T-helper 22 cell (primary cell): ENCODE measurements around the gene HDAC4.

Experiments used
- DNase-seq: peaks from one replicate; pipeline ENCODE4 v3.0.0-alpha.2; 2020; ENCODE audit warnings: low read depth

Gene HDAC4

DNA sequence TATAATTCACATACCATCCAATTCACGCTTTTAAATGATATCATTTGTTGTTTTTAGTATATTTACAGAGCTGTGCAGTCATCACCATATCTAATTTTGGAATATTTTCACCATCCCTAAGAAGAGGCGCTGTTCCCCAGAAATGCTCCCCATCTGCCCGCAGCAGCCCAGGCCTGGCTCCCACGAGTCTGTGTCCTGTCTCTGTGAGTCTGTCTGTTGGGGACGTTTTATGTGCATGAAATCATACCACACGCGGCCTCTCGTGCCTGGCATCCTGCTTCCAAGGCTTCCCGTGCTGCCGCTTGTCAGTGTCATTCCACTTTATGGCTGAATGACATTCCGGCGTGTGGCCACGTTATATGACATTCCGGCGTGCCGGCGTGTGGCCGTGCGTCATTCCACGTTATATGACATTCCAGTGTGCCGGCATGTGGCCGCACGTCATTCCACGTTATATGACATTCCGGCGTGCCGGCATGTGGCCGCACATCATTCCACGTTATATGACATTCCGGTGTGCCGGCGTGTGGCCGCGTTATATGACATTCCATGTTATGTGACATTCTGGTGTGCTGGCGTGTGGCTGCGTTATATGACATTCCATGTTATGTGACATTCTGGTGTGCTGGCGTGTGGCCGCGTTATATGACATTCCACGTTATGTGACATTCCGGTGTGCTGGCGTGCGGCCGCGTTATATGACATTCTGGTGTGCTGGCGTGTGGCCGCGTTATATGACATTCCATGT is 276.5 kb downstream of the HDAC4 start:
- no peak for DNase-seq

DNA sequence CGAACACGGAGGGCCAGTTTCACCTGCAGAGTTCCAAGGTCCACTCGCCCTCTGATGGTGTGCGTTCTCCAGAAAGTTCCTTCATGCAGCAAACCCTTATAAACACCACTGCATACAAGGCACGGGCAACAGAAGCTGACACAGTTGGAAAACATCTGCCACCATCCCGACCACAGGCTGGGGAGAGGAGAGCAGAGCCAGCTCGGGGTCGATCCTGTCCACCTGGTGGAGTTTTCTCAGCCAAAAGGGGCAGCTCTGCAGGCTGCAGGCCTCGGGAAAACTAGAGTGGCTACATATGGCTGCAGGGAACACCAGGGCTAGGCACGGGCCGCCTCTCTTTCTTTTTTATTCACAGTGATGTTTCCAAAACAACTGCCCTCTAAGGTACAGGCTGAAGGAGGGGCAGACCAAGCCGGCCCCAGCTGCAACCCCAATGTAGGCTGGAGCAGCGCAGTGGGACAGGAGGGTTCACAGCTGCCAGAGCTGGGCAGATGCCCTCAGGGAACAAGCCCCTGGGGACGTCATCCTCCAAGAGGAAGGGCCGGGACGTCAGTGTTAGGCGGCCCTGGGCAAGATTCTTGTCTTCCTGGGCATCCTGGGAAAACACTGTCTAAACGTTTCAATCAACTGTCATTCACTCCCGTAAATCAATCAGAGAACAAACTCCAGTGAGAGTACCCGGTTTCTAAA is 278.3 kb downstream of the HDAC4 start:
- no peak for DNase-seq

DNA sequence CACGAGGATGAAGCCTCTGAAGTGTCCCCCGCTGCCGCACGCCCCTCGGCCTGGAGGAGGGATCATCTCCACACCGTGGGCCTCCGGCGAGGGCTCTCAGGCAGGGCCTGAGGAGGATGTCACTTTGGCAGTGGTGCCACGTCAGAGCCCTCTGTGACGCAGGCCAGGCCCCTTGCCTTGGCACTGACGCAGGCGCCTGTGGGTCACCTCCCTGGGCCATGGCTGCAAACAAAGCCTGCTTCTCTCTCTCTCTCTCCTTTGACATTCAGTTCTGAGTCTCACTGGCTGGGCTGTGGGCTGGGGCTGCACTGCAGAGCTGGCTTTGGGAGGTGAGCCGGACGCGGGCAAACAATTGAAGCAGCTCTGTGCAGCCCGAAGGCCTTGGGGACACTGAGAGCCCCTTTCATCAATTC is 279.2 kb downstream of the HDAC4 start:
- DNase-seq = no peak

DNA sequence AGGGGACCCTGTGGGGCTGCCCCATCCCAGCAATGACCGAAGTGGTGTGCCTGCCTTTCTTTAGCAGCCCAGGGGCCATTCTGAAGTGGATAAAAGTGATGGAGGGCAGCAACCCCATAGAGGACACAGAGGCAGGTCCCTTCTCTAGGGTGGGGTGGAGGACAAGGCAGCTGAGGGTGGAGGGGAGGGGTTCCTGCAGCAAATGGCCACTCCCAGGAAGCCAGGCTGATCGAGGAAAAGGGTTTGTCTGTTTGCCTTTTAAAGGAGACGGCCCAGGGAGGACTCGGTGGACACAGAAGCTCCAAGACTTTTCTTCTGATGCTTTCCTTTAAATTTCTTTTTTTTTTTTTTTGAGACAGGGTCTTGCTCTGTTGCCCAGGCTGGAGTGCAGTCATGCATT is 280.2 kb downstream of the HDAC4 start:
- no peak for DNase-seq

DNA sequence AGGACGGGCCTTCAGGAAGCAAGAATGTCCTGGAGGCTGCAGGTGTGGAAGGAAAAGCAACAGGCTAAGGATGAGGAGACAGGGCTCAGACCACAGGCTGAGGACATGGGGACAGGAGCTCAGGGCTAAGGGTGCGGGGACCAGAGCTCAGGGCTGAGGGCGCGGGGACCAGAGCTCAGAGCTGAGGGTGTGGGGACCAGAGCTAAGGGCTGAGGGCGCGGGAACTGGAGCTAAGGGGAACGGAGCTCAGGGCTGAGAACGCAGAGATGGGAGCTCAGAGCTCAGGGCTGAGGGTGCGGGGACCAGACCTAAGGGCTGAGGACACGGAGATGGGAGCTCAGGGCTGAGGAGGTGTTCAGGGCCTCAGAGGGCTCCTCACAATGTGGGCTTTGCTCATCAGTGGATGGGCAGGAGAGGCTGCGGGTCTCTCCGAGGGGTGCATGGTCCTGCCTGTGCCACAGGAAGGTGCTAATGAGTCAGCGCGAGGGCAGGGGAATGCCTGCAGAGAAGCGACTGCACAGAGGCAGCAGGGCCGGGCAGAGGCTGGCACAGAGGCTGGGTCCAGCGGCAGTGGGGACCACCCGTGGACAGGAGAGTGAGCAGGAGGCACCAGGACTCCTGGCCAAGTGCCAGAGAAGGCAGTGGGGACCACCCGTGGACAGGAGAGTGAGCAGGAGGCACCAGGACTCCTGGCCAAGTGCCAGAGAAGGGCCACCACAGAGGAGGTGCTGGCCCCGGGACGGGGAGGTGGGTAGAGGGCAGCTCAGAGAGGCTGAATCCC is 281.3 kb downstream of the HDAC4 start:
- no peak for DNase-seq

DNA sequence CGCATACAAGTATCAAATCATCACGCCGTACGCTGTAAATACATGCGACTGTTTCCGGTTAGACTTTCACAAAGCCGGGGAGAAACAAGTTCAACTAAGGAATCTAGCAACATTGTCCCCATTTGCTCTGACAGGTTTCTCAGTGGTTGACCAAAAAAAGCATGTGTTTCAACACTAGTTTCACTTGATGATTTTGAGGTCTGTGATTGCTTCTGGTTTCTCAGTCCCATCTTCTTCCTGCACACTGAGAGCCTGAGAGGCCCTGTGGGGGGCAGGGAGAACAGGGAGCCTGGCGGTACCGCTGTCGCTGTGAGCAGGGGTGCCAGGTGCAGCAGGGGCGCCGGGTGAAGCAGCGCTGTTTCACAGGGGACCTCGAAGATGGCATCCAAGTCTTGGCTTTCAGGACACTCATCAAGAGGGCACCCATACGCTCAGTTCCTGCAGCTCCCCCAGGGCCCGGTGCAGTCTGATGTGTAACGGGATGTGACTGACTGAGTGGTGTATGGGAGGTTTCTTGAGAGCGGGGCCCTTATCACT is 282.1 kb downstream of the HDAC4 start:
- no peak for DNase-seq

DNA sequence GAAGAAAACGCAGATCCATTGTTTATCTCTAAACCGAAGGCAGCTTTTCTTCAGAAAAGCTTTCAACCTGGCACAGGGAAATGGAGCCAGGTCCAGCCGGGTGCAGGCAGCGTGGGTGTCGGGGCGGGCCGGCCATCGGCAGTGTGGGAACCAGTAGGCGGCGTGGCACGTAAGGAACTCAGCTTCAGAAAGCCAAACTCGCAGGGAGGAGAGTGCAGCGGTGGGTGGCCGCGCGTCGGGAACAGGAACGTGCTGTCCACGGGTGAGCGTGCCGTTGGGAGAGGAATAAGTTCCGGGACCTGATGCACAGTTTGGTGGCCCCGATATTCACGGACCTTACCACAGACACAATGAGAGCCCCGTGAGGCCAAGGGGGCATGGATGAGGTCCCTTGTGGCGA is 282.6 kb downstream of the HDAC4 start:
- no peak for DNase-seq

DNA sequence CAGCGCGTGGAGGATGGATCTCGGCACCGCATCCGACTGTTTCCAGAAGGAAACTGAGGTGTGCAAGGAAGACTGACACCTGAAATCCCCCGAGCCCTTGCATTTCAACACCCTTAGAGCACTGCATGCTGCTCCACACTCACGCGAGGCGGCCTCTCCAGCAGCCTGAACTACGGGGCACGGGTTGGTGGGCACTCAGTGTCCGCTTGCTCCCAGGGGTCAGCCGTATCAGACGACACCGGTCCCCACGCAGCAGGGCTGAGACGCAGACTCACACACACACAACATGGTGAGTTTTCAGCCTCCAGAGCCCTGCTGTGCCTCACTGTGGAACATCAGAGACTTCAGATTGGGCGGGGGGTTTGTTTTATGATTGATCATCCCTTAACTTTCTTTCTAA is 283.0 kb downstream of the HDAC4 start:
- no peak for DNase-seq

DNA sequence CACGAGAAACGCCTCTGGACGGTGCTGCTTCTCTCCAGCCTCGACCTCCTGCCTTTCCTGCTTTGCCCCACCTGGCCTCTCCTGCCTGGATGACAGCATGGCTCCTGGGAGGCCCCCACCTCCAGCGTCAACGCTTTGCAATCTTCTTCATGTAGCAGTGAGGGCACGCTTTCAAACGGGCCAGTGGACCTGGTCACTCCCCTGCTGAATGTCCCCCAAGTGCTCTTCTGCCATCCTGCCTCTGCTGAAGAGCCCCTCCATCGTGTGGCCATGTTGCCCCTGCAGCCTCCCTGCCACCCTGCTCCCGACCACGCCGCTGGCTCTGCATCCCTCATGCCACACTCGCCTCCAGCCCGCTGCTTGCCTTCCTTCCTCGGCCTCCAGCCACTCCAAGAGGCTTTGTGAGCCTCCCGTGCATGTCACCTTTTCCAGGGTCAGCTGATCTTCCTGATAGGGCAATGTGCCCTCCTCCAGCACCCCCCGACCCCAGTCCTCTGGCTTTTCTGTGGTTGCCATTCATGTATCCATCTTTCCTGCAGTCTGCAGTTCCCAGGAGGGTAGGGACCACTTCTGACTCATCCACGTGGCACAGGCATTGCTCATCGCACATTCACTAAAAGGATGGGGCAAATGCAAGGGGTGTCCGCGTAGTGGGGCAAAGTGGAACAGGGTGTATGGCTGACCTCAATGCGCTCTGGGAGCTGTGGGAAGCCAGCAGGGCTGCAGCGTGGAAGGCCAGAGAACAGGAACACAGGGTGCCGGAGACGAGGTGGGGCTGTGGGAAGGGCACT is 284.2 kb downstream of the HDAC4 start:
- no peak for DNase-seq

DNA sequence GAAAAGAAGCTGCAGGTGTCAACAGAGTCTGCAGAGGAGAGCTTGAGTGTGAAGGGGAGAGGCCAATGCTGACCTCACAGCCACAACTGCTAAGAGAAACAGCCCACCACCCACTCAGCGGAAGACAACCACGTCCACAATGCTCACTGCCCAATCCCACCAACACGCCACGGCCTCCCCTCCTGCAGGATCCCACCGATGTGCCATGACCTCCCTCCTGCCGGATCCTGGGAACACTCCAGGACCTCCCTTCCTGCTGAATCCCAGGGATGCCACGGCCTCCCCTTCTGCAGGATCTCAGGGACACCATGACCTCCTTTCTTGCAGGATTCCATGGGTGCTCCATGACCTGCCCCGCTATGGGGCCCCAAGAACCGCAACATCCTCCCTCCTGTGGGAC is 285.2 kb downstream of the HDAC4 start:
- no peak for DNase-seq

DNA sequence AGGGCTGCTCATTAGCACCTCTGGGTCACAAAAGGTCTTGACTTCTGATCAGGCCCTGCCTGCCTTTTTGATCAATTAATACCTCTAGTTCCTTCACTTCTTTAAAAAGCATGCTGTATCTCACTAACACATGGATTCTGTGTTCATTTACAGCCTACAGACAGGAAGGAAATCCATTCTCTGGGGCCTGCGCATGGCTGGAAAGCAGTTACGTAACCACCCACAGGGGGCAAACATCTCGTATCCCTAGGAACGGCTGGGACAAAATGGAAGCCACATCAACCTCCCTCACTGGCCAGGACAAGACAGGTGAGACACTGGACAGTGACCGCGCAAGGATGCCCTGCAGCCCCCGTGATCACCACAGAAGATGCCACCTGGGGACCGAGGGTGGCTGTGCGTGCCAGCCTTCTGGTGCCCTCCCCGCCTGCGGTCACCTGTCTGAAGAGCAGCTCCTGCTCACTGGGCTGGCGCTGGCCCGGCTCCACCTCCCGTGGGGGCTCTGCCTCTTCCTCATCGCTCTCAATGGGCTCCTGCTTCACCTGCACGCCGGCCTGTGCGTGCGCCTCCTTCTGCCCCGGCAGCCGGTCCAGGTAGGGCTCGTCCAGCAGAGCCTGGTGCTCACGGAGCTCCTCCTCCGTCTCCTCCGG is 286.1 kb downstream of the HDAC4 start:
- DNase-seq = no peak

DNA sequence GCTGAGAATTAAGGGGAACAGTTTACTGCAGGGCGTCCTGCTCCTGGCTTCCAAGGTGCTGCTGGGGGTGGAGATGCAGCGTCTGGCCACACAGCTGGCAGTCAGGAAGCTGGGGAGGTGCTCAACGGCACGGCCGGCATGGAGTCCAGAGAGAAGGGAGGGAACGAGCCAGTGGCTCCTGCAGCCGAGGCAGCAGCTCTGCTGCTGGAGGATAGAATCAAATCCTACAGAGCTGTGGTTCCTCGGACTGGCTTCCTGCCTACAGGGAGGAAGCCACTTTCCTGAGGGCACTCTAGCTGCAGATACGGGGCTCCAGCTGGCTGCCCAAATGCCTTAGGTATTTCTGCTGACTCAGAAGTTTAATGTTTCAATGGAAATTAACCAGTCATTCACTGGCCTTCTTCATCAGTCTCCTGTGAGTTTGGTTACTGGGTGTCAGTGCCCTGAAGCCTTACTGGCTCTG is 286.7 kb downstream of the HDAC4 start:
- DNase-seq = no peak

DNA sequence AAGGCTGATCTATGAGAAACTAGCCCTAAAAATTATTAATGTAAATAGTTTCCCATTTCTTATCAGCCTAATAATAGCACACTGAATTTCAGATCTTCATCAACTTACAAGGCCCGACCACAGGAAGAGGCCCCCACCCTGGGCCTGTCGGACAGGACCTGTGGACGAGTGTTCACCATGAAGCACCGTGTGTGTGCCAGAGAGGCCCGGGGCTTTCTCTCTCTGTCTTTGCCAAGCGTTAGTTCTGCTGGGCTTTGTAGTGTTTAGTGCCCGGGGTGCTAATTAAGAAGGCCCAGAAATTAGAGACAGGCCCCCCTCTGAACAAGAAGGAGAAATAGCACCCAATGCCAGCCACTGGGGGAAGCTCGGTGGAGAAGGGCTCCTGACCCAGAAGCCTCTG is 287.2 kb downstream of the HDAC4 start:
- DNase-seq = no peak

DNA sequence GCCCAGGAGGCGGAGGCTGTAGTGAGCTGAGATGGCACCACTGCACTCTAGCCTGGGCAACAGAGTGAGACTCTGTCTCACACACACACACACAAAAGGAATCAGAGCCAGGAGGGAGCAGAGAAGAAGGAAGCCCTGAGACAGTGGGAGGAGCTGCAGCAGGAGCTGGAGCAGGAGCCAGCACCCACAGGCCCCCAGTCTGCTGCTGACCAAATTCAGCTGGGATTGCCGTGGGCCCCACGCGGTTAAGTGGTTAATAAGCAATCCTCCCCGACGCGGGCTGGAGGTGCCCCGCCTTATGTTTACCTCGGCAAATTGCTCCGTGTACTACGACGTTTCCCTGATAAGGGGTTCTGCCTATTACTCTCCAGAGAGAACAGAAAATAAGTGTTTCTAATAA is 287.6 kb downstream of the HDAC4 start:
- no peak for DNase-seq

DNA sequence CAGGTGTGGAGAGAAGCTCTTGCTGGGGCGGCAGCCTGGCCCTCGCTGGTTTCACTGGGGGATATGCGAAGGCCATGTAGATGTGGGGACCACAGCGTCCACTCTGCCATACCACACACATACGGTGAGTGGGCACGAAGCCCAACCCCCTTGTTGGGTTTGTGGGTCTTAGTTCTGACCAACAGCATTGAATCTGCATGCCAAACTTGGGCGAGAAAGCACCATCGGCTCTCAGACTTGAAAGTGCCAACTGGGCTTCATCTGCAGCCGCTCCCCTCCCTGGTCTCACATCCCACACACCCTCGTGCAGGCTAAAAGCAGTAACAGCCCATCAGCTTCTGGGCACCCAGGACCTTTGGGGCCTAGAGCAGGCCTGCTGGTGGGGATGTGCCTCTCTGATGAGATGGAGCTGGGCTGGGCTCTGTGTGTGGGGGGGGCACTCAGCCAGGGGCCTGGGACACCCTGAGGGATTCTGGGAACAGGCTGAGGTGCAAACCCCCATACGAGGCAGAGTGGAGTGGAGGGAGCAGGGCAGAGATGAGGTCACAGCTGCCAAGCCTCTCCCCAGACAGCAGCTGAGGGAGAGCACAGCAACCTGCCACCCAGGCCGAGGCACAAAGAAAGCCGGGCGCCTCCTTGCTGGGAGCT is 288.6 kb downstream of the HDAC4 start:
- DNase-seq = no peak

DNA sequence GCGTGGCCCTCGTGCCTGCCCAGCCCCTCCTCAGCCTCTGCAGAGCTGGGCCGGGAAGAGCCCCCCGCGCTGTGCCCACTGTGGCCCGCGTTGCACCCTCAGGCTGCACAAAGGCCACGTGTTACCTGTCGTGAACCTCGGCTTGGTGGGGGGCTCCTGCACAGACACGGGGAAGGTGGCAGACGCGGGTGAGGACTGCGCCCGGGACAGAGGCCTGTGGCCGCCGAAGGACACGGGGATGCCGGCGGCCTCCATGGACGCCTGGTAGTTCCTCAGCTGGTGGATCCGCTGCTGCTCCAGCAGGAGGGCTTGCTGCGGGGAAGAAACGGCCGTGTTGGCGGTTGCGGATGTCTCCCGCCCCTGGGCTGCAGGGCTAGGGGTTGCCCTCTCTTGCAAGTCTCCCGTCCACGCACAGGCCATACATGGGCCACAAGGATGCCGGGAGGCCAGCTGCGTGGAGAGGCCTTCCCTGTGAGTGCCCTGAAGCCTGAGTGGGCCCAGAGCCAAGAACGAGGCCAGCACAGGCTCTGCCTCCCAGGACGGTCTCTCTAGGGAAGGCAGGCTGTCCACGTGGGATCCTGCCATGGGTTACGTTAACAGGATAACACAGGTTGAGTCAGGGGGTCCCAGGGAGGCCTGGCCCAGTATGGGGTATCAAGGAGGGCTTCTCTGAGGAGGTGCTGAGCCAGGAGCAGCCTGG is 289.3 kb downstream of the HDAC4 start:
- no peak for DNase-seq

DNA sequence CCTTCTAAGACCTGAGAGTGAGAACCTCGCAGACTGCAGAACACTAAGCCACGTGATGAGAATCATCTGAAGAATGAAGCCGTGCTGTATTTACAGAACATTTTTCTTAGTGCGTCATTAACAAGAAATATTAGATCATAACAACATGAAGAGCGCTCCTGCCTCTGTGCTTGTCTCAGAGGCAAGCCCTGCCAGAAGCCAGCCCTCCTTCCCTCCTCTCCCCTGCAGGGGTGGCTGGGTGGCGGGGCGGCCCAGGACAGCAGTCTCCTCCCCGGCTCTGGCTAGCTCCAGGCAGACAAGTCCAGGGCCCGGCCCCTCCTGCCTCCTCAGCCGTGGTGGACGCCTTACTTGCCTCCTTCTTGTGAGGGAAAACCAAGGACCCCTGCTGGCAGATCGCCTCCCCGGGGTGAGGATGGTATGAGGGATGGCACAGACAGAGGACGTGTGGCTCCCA is 290.2 kb downstream of the HDAC4 start:
- no peak for DNase-seq

DNA sequence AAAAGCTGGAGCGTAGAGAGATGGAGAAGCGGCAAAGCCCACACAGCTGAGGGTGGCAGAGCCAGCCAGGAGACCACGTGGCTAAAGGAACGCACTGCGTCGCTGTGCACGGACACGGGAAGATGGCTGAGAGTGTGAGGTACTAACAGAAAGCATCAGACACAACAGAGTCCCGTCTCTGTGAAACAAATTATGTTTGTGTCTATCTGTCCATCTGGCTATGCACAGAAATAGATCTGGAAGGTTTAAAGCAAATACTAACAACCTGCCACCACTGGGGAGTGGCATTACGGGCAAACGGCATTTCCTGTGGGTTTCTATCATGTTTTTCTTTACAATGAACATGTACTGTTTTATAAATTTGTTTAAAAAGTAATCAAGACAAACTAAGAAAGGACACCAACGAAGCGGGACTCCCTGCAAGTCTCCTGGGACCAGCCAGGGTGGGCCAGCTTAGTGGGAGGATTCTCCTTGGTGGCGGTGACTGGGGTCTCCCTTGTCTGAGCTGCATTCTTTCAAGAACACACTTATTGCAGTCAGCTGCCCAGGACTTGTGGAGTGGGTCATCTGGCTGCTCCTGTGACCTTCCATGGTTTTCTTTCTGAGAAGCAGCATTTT is 290.8 kb downstream of the HDAC4 start:
- no peak for DNase-seq

DNA sequence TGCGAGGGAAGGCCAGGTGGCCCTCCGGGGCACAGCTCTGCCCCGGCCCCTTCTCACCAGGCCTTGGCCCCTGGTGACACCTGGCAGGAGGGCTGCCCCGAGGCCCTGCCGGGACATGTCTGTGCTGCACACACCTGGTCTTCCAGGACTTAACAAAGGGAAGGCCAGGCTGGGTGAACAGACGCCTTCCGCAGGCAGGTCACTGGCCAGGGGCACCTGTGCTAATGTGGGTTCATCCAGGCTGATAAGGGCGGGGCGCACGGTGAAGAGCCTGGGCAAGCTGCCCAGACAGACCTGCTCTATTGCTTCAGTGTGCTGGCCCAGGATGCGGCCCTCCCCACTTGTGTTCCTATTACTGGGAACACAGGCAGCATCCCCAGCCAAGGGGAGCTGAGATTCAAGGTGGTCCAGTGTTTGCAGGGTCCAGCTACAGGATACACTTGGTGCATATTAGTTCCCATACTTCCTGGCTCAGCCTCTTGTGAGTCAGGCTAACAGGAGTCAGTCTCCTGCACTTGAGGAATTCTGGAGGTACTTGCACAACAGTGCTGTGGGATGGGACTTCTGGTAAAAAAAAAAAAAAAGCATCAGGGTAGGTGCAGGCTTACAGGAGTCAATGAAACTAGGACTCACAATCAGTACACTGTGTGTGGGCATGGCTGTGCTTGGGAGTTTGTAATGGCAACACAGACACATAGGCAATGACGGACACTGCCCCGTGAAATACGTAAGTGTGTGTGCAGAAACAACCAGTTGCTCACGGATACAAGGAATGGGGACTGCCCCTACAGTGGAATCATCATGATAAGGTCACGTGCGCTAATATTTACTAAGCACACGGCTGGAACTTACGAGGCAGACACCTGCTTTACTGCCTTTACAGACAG is 291.5 kb downstream of the HDAC4 start:
- no peak for DNase-seq
